Stomach (tissue), 4 donors: ENCODE measurements around the gene F11.

Experiments
- POLR2A ChIP-seq, 4 donors: fragments of 450-650 bp; IDR thresholded peaks; one replicate each; pipeline ENCODE4 v1.6.1; 2016; ENCODE audit warnings: antibody characterized with exemption in 4 of 4, control low read depth in 2 of 4, mild to moderate bottlenecking in 1 of 4, moderate library complexity in 1 of 4
- TF ChIP-seq, protein P1 (sequence below), 7 experiments: fragments of 450-650 bp in 4 of 7; fragments of 200-600 bp in 3 of 7; sonication (generic) in 3 of 7; IDR thresholded peaks; one replicate each; pipeline ENCODE4 v1.5.1; 2016 to 2019; ENCODE audit warnings: antibody characterized with exemption in 7 of 7, control low read depth in 2 of 7, mild to moderate bottlenecking in 1 of 7

DNA sequence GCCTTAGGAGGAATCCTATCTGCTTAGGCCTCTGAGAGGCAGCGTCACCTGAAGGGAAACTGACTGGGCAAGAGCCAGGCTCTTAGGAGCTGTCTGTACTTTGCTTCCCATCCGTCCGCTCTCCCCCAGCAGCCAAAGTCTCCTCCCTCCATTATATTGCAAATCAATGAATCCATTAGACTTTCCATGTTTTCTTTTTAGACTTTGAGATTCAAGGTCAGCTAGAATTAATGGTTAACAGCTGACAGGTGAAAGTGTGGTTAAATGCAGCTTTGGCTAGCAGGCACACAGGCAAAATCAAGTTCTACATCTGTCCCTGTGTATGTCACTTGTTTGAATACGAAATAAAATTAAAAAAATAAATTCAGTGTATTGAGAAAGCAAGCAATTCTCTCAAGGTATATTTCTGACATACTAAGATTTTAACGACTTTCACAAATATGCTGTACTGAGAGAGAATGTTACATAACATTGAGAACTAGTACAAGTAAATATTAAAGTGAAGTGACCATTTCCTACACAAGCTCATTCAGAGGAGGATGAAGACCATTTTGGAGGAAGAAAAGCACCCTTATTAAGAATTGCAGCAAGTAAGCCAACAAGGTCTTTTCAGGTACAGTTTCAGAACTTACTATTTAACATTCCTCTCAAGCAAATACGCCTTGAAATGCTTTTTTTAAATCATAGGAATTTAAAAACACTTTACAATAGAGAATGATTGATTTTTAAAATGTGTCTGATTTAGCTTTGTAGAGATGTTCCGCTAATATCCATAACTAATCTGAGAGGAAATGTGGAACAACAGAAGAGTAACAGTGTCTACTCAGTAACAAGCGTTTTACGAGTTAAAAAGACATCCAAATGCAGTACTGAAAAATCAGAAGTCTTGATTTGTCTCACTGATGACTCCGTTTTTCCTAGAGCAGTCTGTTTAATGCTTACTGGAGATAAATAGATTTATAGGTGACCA lies at the start of gene F11:
- TF ChIP-seq, protein P1, sequence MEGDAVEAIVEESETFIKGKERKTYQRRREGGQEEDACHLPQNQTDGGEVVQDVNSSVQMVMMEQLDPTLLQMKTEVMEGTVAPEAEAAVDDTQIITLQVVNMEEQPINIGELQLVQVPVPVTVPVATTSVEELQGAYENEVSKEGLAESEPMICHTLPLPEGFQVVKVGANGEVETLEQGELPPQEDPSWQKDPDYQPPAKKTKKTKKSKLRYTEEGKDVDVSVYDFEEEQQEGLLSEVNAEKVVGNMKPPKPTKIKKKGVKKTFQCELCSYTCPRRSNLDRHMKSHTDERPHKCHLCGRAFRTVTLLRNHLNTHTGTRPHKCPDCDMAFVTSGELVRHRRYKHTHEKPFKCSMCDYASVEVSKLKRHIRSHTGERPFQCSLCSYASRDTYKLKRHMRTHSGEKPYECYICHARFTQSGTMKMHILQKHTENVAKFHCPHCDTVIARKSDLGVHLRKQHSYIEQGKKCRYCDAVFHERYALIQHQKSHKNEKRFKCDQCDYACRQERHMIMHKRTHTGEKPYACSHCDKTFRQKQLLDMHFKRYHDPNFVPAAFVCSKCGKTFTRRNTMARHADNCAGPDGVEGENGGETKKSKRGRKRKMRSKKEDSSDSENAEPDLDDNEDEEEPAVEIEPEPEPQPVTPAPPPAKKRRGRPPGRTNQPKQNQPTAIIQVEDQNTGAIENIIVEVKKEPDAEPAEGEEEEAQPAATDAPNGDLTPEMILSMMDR (IDR thresholded peaks at IDR 0.05): no peak
- no peak for TF ChIP-seq POLR2A (IDR thresholded peaks at IDR 0.05)
